PFSK-1 (cell line): ENCODE data around the gene FRMD3.

Experiments used
- FOXP2 ChIP-seq: optimal IDR thresholded peaks from 2 replicates; pipeline ENCODE3; 2011; ENCODE audit warnings: borderline replicate concordance, control low read depth, inconsistent platforms; ENCODE audit not compliant: insufficient read depth; ENCODE audit errors: extremely low read length, extremely low read depth
- POLR2AphosphoS5 ChIP-seq: IDR thresholded peaks from 2 replicates; pipeline ENCODE4 v1.6.1; 2012; ENCODE audit warnings: low read depth, mild to moderate bottlenecking, control low read depth, low read length, moderate library complexity
- TAF1 ChIP-seq: IDR thresholded peaks from 2 replicates; pipeline ENCODE4 v1.6.1; 2012; ENCODE audit warnings: low read length, control low read depth, borderline replicate concordance; ENCODE audit not compliant: insufficient read depth

DNA sequence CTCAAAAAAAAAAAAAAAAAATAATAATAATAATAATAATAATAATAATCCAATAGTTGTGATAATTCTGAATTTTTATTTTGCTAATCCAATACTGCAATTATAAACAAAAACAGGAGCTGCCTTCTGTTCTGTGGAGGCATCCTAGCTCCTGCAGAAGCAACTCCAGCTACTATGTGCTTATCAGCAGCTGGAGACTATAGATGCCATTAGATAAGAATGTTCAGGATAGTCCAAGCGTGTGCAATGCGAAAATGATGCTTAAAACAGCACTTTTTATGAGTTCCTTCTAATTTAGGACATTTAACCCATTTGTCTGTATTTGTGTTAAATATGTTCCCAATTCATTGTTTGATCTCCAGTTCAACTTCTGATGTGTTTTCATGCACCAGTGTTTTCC, 254.7 kb downstream of the FRMD3 start:
- TF ChIP-seq POLR2AphosphoS5 (no peak), FOXP2 (no peak), TAF1 (no peak)
